ENCODE measurements around the gene PEX5L. TPM values are rescaled to one million over a fixed set of nuclear protein-coding genes. Genes with fewer than 3 reads are reported as not detected.
A peak's percentile ranks its signal among the peaks of the same experiment; 100 is the strongest.

Gene PEX5L
- total RNA-seq, 2 donors from 2014 or later = 0.86 to 1.9 TPM

- H3K36me3 Mint-ChIP-seq (ENCODE audit: low read depth) = no peaks in the 10 kb centered on the region
- no peaks in the 10 kb centered on the region for H3K9me3 Mint-ChIP-seq
- TF ChIP-seq CTCF (conservative IDR thresholded peaks at IDR 0.05) = no peak
- Histone ChIP-seq H3K27me3 (ENCODE audit: control insufficient read depth, insufficient read depth, low read length, poor library complexity, severe bottlenecking) (no peaks in the 10 kb centered on the region), H3K9me3 (ENCODE audit: control insufficient read depth, low read length) (no peaks in the 10 kb centered on the region), H3K9ac (ENCODE audit: extremely low read depth, low read length, poor library complexity, severe bottlenecking) (no peak overlapping the region), H3K27ac (ENCODE audit: low read depth, low read length) (no peak overlapping the region), H3K36me3 (ENCODE audit: control insufficient read depth, insufficient read depth, low read length) (no peaks in the 10 kb centered on the region), H3K4me1 (ENCODE audit: control insufficient read depth, insufficient read depth, low read length) (no peaks in the 10 kb centered on the region), H3K4me3 (ENCODE audit: low read length) (no peak overlapping the region)
- no peak overlapping the region for H3K4me3 Mint-ChIP-seq
- no peaks in the 10 kb centered on the region for H3K4me1 Mint-ChIP-seq
- WGBS, 2 experiments (ENCODE audit: insufficient coverage in 1 of 2, insufficient read length in 1 of 2) = 100% methylated on average over 1 of the region's 1 CpG; no CpG with 5 or more reads in 1 of the 2 experiments
- H3K27ac Mint-ChIP-seq = no peak overlapping the region
- no peak for DNase-seq
- H3K27me3 Mint-ChIP-seq (ENCODE audit: insufficient read depth) = no peaks in the 10 kb centered on the region
Observed at GRCh38 chr3:180048103-180048502, 11.4 kb upstream of the PEX5L start.

GRCh38 chr3:180040966-180041365 lies 4.2 kb upstream of the PEX5L start:
- 90 to 92% methylated on average over 3 to 4 of the region's 4 CpGs for WGBS, 2 experiments (ENCODE audit: insufficient coverage in 1 of 2, insufficient read length in 1 of 2)
- no peaks in the 10 kb centered on the region for H3K9me3 Mint-ChIP-seq
- no peak overlapping the region for H3K9ac ChIP-seq (ENCODE audit: extremely low read depth, low read length, poor library complexity, severe bottlenecking)

GRCh38 chr3:180036092-180036670 lies 556 bp downstream of the PEX5L start:
- 1 to 4% methylated on average over 11 to 16 of the region's 16 CpGs for WGBS, 2 experiments (ENCODE audit: insufficient coverage in 1 of 2, insufficient read length in 1 of 2)
- no peak overlapping the region for H3K27ac Mint-ChIP-seq
- TF ChIP-seq CTCF (conservative IDR thresholded peaks at IDR 0.05) = no peak
- H3K9me3 Mint-ChIP-seq = no peaks in the 10 kb centered on the region
- Histone ChIP-seq H3K9me3 (ENCODE audit: control insufficient read depth, low read length) (no peaks in the 10 kb centered on the region), H3K9ac (ENCODE audit: extremely low read depth, low read length, poor library complexity, severe bottlenecking) (no peak overlapping the region), H3K27me3 (ENCODE audit: control insufficient read depth, insufficient read depth, low read length, poor library complexity, severe bottlenecking) (peaks cover 51% of the 10 kb centered on the region), H3K36me3 (ENCODE audit: control insufficient read depth, insufficient read depth, low read length) (no peaks in the 10 kb centered on the region), H3K4me3 (ENCODE audit: low read length) (peak overlapping the region; percentile 80), H3K27ac (ENCODE audit: low read depth, low read length) (no peak overlapping the region), H3K4me1 (ENCODE audit: control insufficient read depth, insufficient read depth, low read length) (no peaks in the 10 kb centered on the region)
- H3K36me3 Mint-ChIP-seq (ENCODE audit: low read depth) = no peaks in the 10 kb centered on the region
- peaks cover 28% of the 10 kb centered on the region for H3K27me3 Mint-ChIP-seq (ENCODE audit: insufficient read depth)
- H3K4me1 Mint-ChIP-seq = peaks cover 7% of the 10 kb centered on the region
- peak overlapping the region; percentile 57 for H3K4me3 Mint-ChIP-seq
- no peak for DNase-seq

More at GRCh38 chr3:180040966-180041365, 4.2 kb upstream of the PEX5L start:
- Mint-ChIP-seq H3K4me3 (no peak overlapping the region), H3K27ac (no peak overlapping the region), H3K27me3 (ENCODE audit: insufficient read depth) (peaks cover 23% of the 10 kb centered on the region), H3K4me1 (peaks cover 5% of the 10 kb centered on the region), H3K36me3 (ENCODE audit: low read depth) (no peaks in the 10 kb centered on the region)
- H3K27ac ChIP-seq (ENCODE audit: low read depth, low read length) = no peak overlapping the region
- H3K27me3 ChIP-seq (ENCODE audit: control insufficient read depth, insufficient read depth, low read length, poor library complexity, severe bottlenecking) = peaks cover 32% of the 10 kb centered on the region
- H3K9me3 ChIP-seq (ENCODE audit: control insufficient read depth, low read length) = no peaks in the 10 kb centered on the region
- H3K4me3 ChIP-seq (ENCODE audit: low read length) = no peak overlapping the region
- no peak for DNase-seq
- H3K36me3 ChIP-seq (ENCODE audit: control insufficient read depth, insufficient read depth, low read length) = no peaks in the 10 kb centered on the region
- H3K4me1 ChIP-seq (ENCODE audit: control insufficient read depth, insufficient read depth, low read length) = no peaks in the 10 kb centered on the region
- no peak for TF ChIP-seq CTCF (conservative IDR thresholded peaks at IDR 0.05)

Measured in endodermal cell (in vitro differentiated cells).